ENCODE results near the gene GLI2.

The GLI2 gene

DNA sequence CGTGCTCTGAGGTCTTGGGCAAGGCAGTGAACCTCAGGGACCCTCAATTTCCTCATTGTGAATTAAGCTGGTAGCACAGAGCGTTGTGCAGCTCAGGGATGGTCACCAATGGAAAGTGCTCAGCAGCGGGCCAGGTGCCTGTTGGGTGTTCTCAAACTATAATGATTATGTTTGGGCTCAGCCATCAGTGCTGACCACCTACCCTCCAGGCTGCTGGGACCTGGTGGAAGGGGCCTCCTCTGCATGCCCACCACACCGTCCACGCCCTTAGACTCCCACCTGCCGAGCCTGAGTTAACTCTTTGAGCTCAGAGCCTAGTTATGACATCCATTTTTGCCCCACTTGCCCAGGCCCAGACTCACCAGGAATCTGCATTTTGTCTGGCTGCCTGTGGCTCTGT is 35.0 kb downstream of the GLI2 start:
- no peak for DNase-seq (ENCODE audit: low spot score)

DNA sequence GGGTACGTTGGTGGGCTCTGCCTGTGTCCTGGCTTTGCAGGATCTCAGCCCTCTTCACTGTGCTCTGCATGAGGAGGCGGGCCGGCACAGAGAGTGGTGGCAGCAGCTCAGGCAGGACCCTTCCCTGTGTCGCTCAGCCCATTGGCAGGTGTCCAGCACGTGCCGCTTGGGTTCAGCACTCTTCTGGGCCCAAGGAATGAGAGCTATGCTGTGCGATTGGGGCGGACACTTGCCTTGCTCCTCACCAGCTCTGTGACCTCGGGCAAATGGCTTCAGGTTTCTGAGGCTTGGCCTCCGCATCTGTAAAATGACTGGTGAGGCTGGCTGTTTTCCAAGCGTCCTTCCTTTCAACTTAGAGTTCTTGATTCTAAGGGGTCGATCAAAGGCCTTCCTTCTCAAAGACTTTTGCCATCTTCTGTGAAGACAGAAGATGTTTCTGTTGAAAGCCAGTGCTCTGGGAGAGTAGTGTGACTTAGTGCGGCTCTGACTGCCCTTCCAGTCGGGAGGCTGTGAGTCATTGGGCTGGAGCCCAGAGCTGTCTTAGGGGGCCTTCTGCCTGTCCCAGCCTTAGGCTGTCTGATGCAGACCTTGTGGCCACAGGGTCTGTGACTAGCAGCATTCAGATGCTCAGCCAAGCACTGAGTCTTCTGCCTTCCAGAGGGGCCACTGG is 35.6 kb downstream of the GLI2 start:
- no peak for DNase-seq (ENCODE audit: low spot score)

DNA sequence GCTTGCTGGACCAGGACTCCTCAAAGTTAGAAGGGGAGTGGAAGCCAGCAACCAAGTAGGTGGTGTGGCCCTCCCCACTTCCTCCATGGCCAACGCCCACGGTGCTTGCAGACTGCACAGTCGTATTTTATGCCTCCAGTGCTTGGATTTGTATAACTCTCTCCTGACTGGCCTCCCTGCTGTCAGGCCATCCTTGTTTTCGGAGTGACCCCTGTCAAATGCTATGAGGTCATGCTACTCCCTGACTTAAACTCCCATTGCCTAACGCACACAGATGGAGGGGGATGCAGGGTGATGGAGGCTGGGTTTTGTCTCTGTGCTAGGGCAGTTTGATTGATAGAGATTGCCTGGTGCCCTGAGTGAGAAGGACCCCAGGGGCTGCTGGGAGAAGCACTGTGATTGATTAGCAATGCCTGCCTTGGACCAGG is 36.1 kb downstream of the GLI2 start:
- no peak for DNase-seq (ENCODE audit: low spot score)

DNA sequence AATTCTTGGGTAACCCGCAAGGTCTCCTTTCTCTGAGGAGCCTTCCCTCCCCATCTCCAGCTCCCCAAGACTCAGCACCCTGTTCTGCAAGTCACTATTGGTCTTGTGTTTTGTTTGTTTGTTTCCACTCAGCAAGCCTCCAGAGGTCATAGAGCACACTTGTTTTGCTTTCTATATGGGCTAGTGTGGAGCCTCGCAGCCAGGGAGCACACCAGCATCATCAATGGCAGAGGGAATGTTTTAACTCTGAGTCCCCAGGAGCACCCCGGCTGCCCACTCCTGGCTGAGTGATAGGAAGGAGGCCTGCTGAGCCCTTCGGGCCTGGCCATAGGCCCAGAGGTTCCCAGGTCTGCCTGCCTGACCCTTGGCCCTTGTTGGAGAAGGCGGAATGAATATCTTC is 36.6 kb downstream of the GLI2 start:
- DNase-seq (ENCODE audit: low spot score): no peak

DNA sequence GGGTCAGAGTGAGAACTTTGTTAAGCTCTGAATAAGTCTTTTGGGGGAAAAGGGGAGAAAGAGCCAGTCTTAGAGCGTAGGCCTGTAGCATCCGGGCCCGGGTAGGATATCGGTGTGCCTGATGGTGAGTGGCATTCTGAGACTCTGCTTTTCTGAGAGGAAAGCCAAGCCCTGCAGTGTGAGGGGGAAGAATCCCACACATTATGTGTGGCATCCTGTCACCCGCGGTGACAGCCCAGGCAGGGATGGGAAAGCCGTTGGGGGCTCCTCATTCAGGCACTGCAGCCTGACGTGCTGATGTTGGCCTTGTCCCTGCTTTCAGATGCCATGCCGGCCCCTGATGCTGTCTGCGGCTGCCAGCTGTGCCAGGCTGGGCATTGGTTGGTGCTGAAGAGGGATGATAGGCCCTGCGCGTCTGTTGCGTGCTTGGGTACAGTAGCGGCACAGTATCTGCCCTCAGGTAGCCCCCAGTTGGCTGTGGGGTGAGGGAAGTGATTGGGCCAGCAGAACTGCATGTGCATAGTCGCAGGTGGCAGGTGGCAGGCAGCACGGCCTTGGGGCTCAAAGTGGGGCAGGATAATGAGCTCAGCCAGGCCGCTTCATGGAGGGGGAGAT is 37.6 kb downstream of the GLI2 start:
- DNase-seq (ENCODE audit: low spot score): no peak

DNA sequence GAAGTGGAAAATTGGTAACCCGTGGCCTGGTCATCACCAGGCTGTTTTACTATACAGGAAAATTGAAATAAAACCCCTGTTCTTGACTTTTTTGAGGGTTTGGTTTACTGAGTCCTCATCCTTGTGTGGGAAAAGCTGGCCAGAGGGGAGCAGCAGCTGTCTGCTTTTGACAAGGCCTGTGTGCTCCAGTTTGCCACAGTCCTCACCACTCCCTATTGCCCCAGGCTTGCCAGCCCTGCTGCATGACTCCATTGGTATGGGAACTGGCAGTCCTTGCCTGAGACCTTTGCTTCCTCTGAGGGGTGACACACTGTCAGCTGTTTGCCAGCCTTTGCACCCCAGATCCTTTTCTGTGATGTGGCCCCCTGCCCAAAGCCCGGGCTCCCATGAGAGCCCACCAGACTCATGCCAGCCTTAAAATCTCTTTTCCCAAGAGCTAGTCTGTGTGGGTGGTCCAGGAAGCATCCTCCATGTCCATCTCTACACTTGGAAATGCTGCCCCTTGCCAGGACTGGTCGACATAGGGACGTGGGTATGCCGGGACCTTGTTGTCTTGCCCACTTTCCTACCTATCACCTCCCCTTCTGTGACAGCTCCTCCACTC is 39.0 kb downstream of the GLI2 start:
- DNase-seq (ENCODE audit: low spot score): no peak

DNA sequence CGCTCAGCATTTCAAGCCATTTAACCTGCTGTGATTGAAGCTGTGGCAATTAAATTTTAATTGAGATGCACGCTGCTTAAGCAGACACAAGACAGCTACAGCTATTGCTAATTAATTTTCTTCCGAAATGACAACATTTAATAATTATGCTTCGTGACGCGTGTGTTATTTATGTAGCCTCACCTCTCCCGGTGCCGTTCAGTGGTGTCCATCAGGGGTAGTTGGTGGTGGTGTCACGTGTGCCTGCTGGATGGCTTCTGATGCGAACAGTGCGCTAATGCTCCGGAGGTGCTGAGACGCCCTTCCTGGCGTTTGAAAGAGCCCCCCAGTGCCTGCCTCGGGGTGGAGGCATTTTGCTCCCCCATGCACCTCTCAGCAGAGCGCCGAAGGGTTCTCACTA is 39.5 kb downstream of the GLI2 start:
- DNase-seq (ENCODE audit: low spot score): no peak

DNA sequence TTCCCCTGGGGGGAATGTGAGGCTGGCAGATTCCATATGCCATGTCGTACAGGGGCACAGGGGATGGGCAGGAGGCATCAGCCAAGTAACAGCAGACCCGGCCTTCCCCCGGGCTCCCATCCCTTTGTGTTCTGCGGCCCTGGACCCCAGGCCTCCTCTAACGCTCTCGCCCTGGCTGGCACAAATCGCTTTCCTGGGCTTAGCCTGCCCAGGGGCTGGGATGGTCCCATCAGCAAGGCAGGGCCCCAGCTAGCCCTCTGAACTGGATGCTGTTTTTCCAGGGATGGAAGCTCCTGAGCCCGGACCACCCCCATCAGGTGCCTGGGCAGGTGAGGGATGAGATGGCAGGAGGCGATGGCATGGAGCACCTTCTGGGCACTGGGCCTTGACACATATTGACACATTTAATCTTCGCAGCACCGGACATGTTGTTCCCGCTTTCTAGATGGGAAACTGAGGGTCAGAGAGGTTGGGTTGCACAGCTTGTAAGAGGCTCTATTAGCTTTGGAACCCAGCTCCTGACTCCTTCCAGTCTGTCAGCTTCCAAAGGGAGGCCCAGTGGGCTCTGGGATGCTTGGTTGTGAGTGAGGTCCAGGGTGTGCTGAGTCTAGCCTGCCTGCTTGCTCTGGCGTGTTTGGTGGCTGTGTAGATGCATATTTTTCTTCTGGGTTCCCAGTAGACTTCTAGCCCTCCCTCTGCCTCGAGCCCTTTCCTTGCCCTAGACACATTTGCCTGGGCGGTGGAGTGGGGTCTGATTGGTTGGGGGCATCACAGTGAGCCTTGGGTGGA is 40.3 kb downstream of the GLI2 start:
- no peak for DNase-seq (ENCODE audit: low spot score)

DNA sequence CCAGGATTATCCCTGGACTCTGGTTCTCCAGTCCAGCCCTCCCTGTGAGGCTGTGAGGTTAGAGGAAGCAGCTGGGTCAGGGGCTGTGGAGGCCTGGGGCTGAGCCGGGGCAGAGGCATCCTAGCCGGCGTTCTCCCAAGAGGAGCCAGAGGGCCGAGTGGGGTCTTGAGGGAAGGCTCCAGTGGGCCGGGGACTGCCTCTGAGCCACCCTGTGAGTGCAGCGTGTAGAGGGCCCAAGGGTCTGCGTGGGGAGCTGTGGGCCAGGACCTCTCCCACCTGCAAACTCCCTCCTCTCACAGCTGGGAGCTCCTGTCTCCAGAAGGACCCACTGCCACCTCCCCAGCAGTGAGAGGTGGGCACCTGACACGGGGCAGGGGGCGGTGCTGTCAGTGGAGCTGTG is 41.0 kb downstream of the GLI2 start:
- DNase-seq (ENCODE audit: low spot score): no peak

DNA sequence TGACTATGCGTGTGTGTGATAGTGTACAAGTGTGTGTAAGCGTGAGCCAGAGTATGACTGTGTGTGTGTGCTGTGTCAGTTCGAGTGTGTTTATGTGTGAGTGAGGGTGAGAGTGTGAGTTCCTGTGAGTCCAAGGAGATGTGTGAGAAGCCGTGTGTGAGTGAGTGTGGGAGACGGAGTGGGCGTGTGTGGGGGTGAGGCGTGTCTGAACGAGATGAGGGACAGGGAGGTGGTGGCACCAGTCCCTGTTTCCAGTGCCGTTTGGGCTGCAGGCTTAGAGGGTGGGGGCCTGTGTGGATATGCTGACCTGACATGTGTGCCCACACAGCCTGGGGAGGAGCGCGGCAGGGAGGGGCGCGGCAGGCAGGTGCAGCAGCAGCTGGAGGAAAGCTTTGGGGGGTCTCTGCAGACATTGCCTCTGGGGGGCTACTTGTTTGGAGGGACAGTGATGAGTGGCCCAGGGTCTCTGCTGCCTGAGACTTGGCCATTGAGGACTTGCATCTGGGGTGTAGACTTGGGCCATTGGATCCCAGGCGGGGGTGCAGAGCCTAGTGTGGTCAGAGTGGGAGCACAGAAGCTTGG is 41.6 kb downstream of the GLI2 start:
- DNase-seq (ENCODE audit: low spot score): no peak

DNA sequence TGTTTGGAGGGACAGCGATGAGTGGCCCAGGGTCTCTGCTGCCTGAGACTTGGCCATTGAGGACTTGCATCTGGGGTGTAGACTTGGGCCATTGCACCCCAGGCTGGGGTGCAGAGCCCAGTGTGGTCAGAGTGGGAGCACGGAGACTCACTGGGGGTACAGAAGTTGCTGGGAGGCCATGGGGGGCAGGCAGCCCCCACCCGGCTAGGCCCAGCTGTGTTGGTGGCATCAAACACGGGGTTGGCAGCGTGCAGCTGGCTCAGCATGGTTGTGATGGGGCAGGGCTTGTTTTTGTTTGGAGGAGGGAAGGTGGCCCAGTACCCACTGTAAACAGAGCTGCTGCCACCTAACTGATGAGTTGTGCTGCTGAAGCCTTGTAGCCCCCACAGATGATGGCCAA is 42.1 kb downstream of the GLI2 start:
- DNase-seq (ENCODE audit: low spot score): no peak

DNA sequence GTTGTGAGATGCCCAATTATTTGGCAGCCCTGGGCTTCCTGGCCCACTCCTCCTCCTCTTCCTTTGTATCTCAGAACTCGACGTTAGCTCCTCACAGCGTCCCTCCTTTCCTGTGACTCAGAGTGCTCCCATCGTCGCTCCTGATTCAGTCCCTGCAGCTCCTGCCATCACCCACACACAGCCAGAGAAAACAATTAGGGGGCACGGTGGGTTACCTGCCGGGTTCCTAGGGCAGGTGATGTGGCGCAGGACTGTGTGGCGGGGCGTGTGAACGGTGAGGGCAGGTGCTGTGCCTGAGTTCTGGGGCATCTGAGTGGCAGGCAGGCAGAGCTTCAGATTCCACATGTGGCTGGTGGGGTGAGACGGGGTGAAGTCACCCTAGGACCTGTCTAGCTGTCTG is 42.6 kb downstream of the GLI2 start:
- no peak for DNase-seq (ENCODE audit: low spot score)

DNA sequence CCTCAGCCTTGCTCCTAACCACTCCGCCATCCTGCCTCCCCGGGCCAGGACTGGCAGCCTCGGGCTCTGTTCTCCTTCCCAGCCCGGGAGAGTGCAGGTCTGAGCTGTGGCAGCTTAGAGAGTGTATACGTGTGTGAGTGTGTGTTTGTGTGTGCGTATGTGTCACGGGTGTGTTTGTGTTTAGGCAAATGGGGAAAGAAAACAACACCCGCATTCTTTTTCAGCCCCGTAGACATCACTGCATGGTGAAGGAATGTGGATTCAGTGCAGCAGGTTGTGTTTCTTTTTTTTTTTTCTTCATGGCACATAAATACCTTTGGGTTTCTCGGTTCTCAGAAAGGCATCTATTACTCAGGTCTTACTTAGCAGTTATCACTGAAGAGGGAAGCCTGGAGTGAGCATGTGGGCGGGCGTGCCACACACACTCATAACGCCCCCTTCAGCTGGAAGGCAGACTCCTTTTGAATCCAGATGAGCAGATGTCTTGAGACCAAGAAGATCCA is 44.2 kb downstream of the GLI2 start:
- no peak for DNase-seq (ENCODE audit: low spot score)

DNA sequence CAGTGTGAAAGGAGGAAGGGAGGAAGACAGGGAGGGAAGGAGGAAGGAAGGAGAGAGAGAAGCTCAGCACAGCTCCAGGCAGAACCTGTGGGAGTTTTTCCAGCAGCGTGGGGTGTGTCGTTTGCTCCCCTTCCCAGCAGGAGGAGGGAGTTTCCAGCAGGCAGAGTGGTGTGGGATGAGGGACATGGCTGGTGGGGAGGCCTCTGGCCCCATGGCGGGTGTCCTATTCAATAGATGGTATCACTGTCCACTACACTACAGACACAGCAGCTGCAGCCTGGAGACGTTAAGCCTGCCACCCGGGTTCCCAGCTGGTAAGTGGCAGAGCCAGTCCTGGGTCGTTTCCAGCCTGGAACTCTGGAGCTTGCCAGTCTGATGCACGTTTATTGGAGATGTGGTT is 44.7 kb downstream of the GLI2 start:
- no peak for DNase-seq (ENCODE audit: low spot score)

DNA sequence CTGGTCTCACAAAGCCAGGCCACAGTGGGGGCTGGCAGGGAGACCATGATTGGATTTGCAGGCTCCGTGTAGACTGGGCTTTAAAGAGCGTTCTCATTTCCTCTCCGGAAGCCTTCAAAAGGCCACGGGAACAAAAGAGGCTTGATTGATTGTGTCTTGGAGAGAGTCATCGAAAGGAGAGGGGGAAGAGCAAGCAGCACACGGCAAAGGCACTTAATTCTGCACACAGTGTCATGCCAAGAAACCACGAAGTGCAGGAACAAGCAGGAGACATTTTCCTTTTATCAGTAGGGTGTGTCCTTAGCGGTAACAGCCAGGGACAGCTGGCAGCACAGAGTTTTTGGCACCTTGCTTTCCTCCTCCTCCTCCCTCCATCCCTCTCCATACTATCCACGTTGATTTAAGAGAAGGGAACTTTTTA is 47.7 kb downstream of the GLI2 start:
- DNase-seq (ENCODE audit: low spot score): no peak

DNA sequence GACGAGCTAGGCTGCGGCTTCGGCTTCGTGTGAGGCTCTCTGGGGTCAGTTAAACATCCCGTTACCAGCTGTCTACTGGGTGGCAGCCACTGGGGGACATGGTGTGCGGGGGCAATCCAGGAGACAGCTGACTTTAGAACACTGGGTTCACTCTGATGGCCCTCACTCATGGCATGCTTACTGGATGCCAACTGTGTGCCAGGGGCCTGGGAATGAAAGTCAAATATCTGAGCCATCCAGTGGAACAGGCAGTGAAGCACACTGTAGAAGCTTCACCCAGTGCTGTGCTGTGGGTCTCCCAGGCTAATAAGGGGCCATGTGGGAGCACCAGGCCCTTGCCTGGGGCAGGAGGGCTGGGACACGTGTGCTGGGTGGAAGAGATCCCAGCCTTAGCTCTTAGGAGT is 48.3 kb downstream of the GLI2 start:
- DNase-seq (ENCODE audit: low spot score): no peak

Measured in HuH-7.5 (cell line).